SK-N-MC (cell line): ENCODE results near the gene COL8A2.

Experiments used
- DNase-seq: peaks from one replicate; pipeline ENCODE4 v3.0.0-alpha.2; 2011; ENCODE audit warnings: low read depth, low spot score
- H3K27ac ChIP-seq: fragments of 200-600 bp; sonication (generic); 2 replicates; pipeline ENCODE4 v1.5.1; 2016; ENCODE audit warnings: mixed run types
- H3K36me3 ChIP-seq: fragments of 200-600 bp; sonication (generic); 2 replicates; pipeline ENCODE4 v1.6.1; 2017; ENCODE audit warnings: antibody characterized with exemption, low read length, mixed read lengths; ENCODE audit not compliant: insufficient read depth
- H3K4me3 ChIP-seq: fragments of 200-600 bp; sonication (generic); 2 replicates; pipeline ENCODE4 v1.5.1; 2016
- H3K9ac ChIP-seq: fragments of 200-600 bp; sonication (generic); 2 replicates; pipeline ENCODE4 v1.8.0; 2017; ENCODE audit warnings: mixed run types, mixed read lengths; ENCODE audit not compliant: insufficient read length
- H3K9me3 ChIP-seq: fragments of 200-600 bp; sonication (generic); 2 replicates; pipeline ENCODE4 v1.6.1; 2017; ENCODE audit warnings: low read depth, mild to moderate bottlenecking, antibody characterized with exemption, low read length, moderate library complexity, mixed read lengths
- EZH2 ChIP-seq: fragments of 200-600 bp; sonication (generic); IDR thresholded peaks from one replicate; pipeline ENCODE4 v1.6.1; 2017; ENCODE audit warnings: antibody characterized with exemption
- FOXP2 ChIP-seq: optimal IDR thresholded peaks from 2 replicates; pipeline ENCODE3; 2011; ENCODE audit warnings: mild to moderate bottlenecking, moderate library complexity; ENCODE audit not compliant: insufficient read depth; ENCODE audit errors: extremely low read length, control extremely low read depth
- POLR2AphosphoS5 ChIP-seq: IDR thresholded peaks from 2 replicates; pipeline ENCODE4 v1.6.1; 2012; ENCODE audit warnings: mild to moderate bottlenecking, low read depth, low read length, borderline replicate concordance

The COL8A2 gene

GRCh38 chr1:36126797-36127500 is 1.9 kb upstream of the COL8A2 start:
- Histone ChIP-seq H3K36me3 (no peaks in the 10 kb centered on the region), H3K27ac (no peak overlapping the region), H3K9me3 (no peaks in the 10 kb centered on the region), H3K9ac (no peak overlapping the region), H3K4me3 (no peak overlapping the region)
- no peak for DNase-seq
- TF ChIP-seq POLR2AphosphoS5: no peak
- no peak for TF ChIP-seq EZH2
- TF ChIP-seq FOXP2: no peak

- DNase-seq: no peak
- no peaks in the 10 kb centered on the region for H3K36me3 ChIP-seq
- no peak overlapping the region for H3K9ac ChIP-seq
- TF ChIP-seq POLR2AphosphoS5: no peak
- TF ChIP-seq FOXP2: no peak
- no peak for TF ChIP-seq EZH2
- no peak overlapping the region for H3K4me3 ChIP-seq
- no peaks in the 10 kb centered on the region for H3K9me3 ChIP-seq
- no peak overlapping the region for H3K27ac ChIP-seq
Measured at GRCh38 chr1:36126005-36126716, 1.1 kb upstream of the COL8A2 start.

- no peaks in the 10 kb centered on the region for H3K36me3 ChIP-seq
- H3K9me3 ChIP-seq: no peaks in the 10 kb centered on the region
- H3K4me3 ChIP-seq: no peak overlapping the region
- no peak for DNase-seq
- TF ChIP-seq POLR2AphosphoS5 (no peak), FOXP2 (no peak), EZH2 (no peak)
- no peak overlapping the region for H3K27ac ChIP-seq
- no peak overlapping the region for H3K9ac ChIP-seq
Measured at GRCh38 chr1:36124404-36125128, 456 bp downstream of the COL8A2 start.

- no peak for TF ChIP-seq POLR2AphosphoS5
- TF ChIP-seq FOXP2: no peak
- TF ChIP-seq EZH2: no peak
- no peak overlapping the region for H3K27ac ChIP-seq
- no peak overlapping the region for H3K9ac ChIP-seq
- no peak overlapping the region for H3K4me3 ChIP-seq
- no peak for DNase-seq
- H3K9me3 ChIP-seq: no peaks in the 10 kb centered on the region
- H3K36me3 ChIP-seq: no peaks in the 10 kb centered on the region
Measured at GRCh38 chr1:36123356-36123755, 1.7 kb downstream of the COL8A2 start.

- Histone ChIP-seq H3K36me3 (no peaks in the 10 kb centered on the region), H3K9me3 (no peaks in the 10 kb centered on the region), H3K9ac (no peak overlapping the region), H3K27ac (no peak overlapping the region), H3K4me3 (no peak overlapping the region)
- DNase-seq: no peak
- TF ChIP-seq EZH2 (no peak), FOXP2 (no peak), POLR2AphosphoS5 (no peak)
Measured at GRCh38 chr1:36122062-36123030, 2.7 kb downstream of the COL8A2 start.

GRCh38 chr1:36119456-36119855 is 5.6 kb downstream of the COL8A2 start:
- no peak for DNase-seq
- H3K27ac ChIP-seq: no peak overlapping the region
- H3K36me3 ChIP-seq: no peaks in the 10 kb centered on the region
- H3K9ac ChIP-seq: no peak overlapping the region
- no peaks in the 10 kb centered on the region for H3K9me3 ChIP-seq
- TF ChIP-seq FOXP2: no peak
- TF ChIP-seq POLR2AphosphoS5: no peak
- no peak for TF ChIP-seq EZH2
- no peak overlapping the region for H3K4me3 ChIP-seq

- TF ChIP-seq POLR2AphosphoS5: no peak
- no peak for TF ChIP-seq EZH2
- TF ChIP-seq FOXP2: no peak
- no peak overlapping the region for H3K27ac ChIP-seq
- H3K4me3 ChIP-seq: no peak overlapping the region
- no peak overlapping the region for H3K9ac ChIP-seq
- H3K9me3 ChIP-seq: no peaks in the 10 kb centered on the region
- H3K36me3 ChIP-seq: no peaks in the 10 kb centered on the region
- DNase-seq: no peak
Measured at GRCh38 chr1:36118447-36119204, 6.4 kb downstream of the COL8A2 start.
